ENCODE results near the gene KRT26.

KRT26 gene

GRCh38 chr17:40735016-40735415, 37.0 kb downstream of the KRT26 start:
- no peak for DNase-seq
- Mint-ChIP-seq H3K4me1 (no peaks in the 10 kb centered on the region), H3K4me3 (no peak overlapping the region), H3K27ac (no peak overlapping the region), H3K36me3 (ENCODE audit: low read depth) (no peaks in the 10 kb centered on the region), H3K27me3 (ENCODE audit: low read depth, poor library complexity) (peaks cover 41% of the 10 kb centered on the region), H3K9me3 (peaks cover 6% of the 10 kb centered on the region)
- TF ChIP-seq, protein P1, sequence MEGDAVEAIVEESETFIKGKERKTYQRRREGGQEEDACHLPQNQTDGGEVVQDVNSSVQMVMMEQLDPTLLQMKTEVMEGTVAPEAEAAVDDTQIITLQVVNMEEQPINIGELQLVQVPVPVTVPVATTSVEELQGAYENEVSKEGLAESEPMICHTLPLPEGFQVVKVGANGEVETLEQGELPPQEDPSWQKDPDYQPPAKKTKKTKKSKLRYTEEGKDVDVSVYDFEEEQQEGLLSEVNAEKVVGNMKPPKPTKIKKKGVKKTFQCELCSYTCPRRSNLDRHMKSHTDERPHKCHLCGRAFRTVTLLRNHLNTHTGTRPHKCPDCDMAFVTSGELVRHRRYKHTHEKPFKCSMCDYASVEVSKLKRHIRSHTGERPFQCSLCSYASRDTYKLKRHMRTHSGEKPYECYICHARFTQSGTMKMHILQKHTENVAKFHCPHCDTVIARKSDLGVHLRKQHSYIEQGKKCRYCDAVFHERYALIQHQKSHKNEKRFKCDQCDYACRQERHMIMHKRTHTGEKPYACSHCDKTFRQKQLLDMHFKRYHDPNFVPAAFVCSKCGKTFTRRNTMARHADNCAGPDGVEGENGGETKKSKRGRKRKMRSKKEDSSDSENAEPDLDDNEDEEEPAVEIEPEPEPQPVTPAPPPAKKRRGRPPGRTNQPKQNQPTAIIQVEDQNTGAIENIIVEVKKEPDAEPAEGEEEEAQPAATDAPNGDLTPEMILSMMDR (IDR thresholded peaks at IDR 0.05) = no peak

- Mint-ChIP-seq H3K27ac (no peak overlapping the region), H3K4me3 (no peak overlapping the region), H3K27me3 (ENCODE audit: low read depth, poor library complexity) (peaks cover 38% of the 10 kb centered on the region), H3K4me1 (no peaks in the 10 kb centered on the region), H3K36me3 (ENCODE audit: low read depth) (no peaks in the 10 kb centered on the region), H3K9me3 (peaks cover 6% of the 10 kb centered on the region)
- TF ChIP-seq, protein P1 (IDR thresholded peaks at IDR 0.05) = no peak
- DNase-seq = no peak
Observed at GRCh38 chr17:40734018-40734417, 38.0 kb downstream of the KRT26 start.

DNA sequence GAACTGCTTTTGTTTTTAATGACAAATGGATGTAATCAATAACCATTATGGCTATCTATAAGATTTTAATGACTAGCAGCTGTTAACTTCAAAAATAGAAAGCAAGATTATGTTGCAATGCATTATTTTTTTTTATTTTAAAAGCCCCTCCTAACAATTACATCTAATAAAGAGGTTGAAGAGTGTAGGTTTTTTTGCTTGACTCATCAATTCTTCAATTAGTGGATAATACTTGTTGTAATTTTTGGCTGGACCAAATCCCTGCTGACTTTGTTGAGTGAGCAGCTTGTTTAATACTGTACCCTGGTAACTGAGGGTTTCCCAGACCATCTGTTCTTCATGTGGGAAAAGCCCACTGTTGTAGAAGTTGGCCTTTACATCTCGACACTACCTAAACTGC, 41.0 kb downstream of the KRT26 start:
- DNase-seq = no peak
- TF ChIP-seq, protein P1 (IDR thresholded peaks at IDR 0.05) = no peak
- Mint-ChIP-seq H3K4me1 (no peaks in the 10 kb centered on the region), H3K9me3 (peaks cover 6% of the 10 kb centered on the region), H3K27ac (no peak overlapping the region), H3K27me3 (ENCODE audit: low read depth, poor library complexity) (peaks cover 26% of the 10 kb centered on the region), H3K4me3 (no peak overlapping the region), H3K36me3 (ENCODE audit: low read depth) (no peaks in the 10 kb centered on the region)

DNA sequence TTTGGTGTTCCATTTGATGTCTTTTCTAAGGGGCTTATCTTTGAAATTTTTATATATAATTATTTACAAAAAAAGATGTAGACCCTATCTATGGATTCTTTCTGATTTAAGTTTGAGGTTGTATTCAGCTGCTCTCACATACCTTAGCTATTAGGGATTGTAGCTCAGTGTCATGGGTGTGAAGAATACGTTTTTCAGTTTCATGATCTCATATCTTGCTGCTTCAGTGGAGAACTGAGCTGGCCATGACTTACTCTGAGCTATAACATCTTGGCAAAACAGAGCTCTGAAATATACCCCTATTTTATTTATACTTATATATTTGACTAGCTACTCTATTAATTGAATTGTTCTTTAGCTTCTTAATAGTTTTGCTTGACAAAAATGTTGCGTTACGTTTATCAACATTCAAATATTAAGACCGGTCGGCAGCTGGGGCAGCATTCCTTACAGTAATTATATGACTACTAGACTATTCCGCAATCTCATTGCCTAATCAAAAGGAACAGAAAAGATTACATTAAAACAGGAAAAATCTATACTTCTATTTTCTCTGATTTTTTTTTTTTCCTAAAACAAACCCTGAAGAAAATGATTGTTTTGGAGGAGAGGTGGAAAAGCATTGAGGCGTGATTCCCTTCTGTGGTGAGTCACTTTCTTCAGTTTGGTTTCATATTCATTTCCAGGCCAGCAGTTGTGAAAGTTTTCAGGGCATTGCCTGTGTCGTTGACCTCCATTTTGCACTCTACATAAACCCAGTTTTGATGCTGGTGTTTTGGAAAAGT, 44.4 kb downstream of the KRT26 start:
- TF ChIP-seq, protein P1 (IDR thresholded peaks at IDR 0.05) = no peak
- no peaks in the 10 kb centered on the region for H3K4me1 Mint-ChIP-seq
- no peaks in the 10 kb centered on the region for H3K36me3 Mint-ChIP-seq (ENCODE audit: low read depth)
- no peak overlapping the region for H3K27ac Mint-ChIP-seq
- H3K4me3 Mint-ChIP-seq = no peak overlapping the region
- no peaks in the 10 kb centered on the region for H3K9me3 Mint-ChIP-seq
- no peak for DNase-seq
- peaks cover 23% of the 10 kb centered on the region for H3K27me3 Mint-ChIP-seq (ENCODE audit: low read depth, poor library complexity)

DNA sequence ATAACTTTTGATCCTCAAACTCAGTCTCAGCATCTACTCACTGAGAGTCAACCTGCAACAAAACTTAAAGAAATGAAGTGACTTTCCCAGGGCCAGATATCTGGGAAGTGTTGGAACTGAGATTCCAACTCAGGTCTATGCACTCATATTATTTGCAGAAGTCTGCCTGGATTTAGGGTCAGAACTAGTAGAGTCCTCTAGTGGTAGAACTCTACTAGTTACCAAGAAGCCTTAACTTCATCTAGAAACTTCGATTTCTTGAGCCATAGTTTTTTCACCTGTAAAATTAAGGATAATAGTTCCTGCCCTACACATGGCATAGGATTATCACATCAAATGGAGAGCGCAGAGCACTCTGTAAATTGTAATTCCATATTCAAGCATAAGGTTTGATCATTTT, 45.1 kb downstream of the KRT26 start:
- no peaks in the 10 kb centered on the region for H3K36me3 Mint-ChIP-seq (ENCODE audit: low read depth)
- H3K4me1 Mint-ChIP-seq = no peaks in the 10 kb centered on the region
- DNase-seq = no peak
- H3K4me3 Mint-ChIP-seq = no peak overlapping the region
- TF ChIP-seq, protein P1 (IDR thresholded peaks at IDR 0.05) = no peak
- no peak overlapping the region for H3K27ac Mint-ChIP-seq
- peaks cover 22% of the 10 kb centered on the region for H3K27me3 Mint-ChIP-seq (ENCODE audit: low read depth, poor library complexity)
- H3K9me3 Mint-ChIP-seq = no peaks in the 10 kb centered on the region

DNA sequence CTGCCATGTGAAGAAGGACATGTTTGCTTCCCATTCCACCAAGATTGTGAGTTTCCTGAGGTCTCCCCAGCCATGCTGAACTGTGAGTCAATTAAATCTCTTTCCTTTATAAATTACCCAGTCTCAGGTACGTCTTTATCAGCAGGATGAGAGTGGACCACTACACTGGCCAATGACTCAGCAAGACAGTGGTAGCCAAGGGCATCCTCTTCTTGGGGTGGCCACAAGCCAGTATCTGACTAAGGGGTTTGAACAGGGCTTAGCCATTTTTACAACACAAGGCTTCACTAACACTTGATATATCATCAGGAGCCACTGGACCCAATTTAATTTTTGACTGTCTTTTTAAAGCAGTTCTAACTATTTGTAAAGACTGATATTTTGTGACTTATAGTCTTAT, 47.3 kb downstream of the KRT26 start:
- TF ChIP-seq, protein P1 (IDR thresholded peaks at IDR 0.05) = no peak
- DNase-seq = no peak
- no peaks in the 10 kb centered on the region for H3K36me3 Mint-ChIP-seq (ENCODE audit: low read depth)
- no peaks in the 10 kb centered on the region for H3K4me1 Mint-ChIP-seq
- no peak overlapping the region for H3K27ac Mint-ChIP-seq
- H3K4me3 Mint-ChIP-seq = no peak overlapping the region
- no peaks in the 10 kb centered on the region for H3K9me3 Mint-ChIP-seq
- H3K27me3 Mint-ChIP-seq (ENCODE audit: low read depth, poor library complexity) = peaks cover 18% of the 10 kb centered on the region

Measured in nephron progenitor cell (in vitro differentiated cells).